Fibroblast of skin of scalp (primary cell): ENCODE measurements around the gene VWF.
"Not testable (repeated sequence)": the region's sequence is repeated elsewhere in the genome, so short reads cannot be mapped to it uniquely, and the experiment has no call there.

Source experiments
- DNase-seq: peaks from one replicate; pipeline ENCODE4 v3.0.0-alpha.2; 2013

Gene VWF

GRCh38 chr12:6032726-6033125 is 91.7 kb downstream of the VWF start:
- no peak for DNase-seq

- no peak for DNase-seq
These were observed 93.5 kb downstream of the VWF start for GRCh38 chr12:6031001-6031400.

GRCh38 chr12:6030081-6030480 is 94.4 kb downstream of the VWF start:
- no peak for DNase-seq

GRCh38 chr12:6029401-6029800 is 95.1 kb downstream of the VWF start:
- DNase-seq = no peak

- DNase-seq = no peak
These were observed 97.5 kb downstream of the VWF start for GRCh38 chr12:6026998-6027397.

- not testable (repeated sequence) for DNase-seq
These were observed 98.7 kb downstream of the VWF start for GRCh38 chr12:6025703-6026298.

GRCh38 chr12:6024066-6024465 is 100.4 kb downstream of the VWF start:
- not testable (repeated sequence) for DNase-seq

- peak; percentile 19 for DNase-seq
These were observed 103.5 kb downstream of the VWF start for GRCh38 chr12:6020930-6021329.

- not testable (repeated sequence) for DNase-seq
These were observed 104.0 kb downstream of the VWF start for GRCh38 chr12:6020511-6020910.

- not testable (repeated sequence) for DNase-seq
These were observed 105.2 kb downstream of the VWF start for GRCh38 chr12:6019256-6019655.

- DNase-seq = no peak
These were observed 106.2 kb downstream of the VWF start for GRCh38 chr12:6018265-6018664.

- DNase-seq = no peak
These were observed 107.7 kb downstream of the VWF start for GRCh38 chr12:6016756-6017155.

GRCh38 chr12:6016004-6016403 is 108.5 kb downstream of the VWF start:
- not testable (repeated sequence) for DNase-seq

- DNase-seq = not testable (repeated sequence)
These were observed 109.2 kb downstream of the VWF start for GRCh38 chr12:6015271-6015670.

GRCh38 chr12:6010631-6011350 is 113.7 kb downstream of the VWF start:
- DNase-seq = not testable (repeated sequence)

GRCh38 chr12:5997260-5997659 is 127.2 kb downstream of the VWF start:
- no peak for DNase-seq

- DNase-seq = no peak
These were observed 128.0 kb downstream of the VWF start for GRCh38 chr12:5996459-5996858.

GRCh38 chr12:5989621-5990020 is 134.8 kb downstream of the VWF start:
- no peak for DNase-seq

- peak; percentile 70 for DNase-seq
These were observed 135.8 kb downstream of the VWF start for GRCh38 chr12:5988659-5989116.

GRCh38 chr12:5988088-5988487 is 136.4 kb downstream of the VWF start:
- no peak for DNase-seq

- DNase-seq = no peak
These were observed 136.9 kb downstream of the VWF start for GRCh38 chr12:5987573-5987972.

- DNase-seq = no peak
These were observed 139.0 kb downstream of the VWF start for GRCh38 chr12:5985471-5985870.

- no peak for DNase-seq
These were observed 139.6 kb downstream of the VWF start for GRCh38 chr12:5984873-5985272.

GRCh38 chr12:5982106-5982505 is 142.4 kb downstream of the VWF start:
- DNase-seq = no peak
